ENCODE data around the gene ATG16L2.

DNA sequence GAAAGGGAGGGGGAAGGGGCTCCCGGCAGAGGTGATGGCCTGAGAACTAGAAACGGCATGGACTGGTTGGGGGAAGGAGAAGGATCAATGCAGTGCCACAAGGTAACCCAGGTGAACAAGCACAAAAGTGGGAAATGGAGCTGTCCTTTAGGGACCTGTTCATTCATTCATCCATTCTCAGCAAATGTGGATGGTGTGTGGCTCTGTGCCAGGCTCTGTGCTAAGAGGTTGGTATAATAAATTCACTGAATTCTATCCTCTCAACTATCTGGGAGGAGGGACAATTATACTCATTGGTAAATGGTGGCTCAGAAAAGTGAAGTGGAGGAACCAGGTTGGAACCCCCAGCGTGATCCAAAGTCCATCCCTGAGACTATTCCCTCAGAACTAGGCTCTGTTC is 43.4 kb upstream of the ATG16L2 start:
- no peak for TF ChIP-seq CTCF (IDR thresholded peaks at IDR 0.05)
- no peak for TF ChIP-seq POLR2A (IDR thresholded peaks at IDR 0.05)

All from esophagus squamous epithelium (tissue), 4 donors.